ENCODE results near the gene AMHR2. TPM values are rescaled to one million over a fixed set of nuclear protein-coding genes. Genes with fewer than 3 reads are reported as not detected.
"Not testable (repeated sequence)": the region's sequence is repeated elsewhere in the genome, so short reads cannot be mapped to it uniquely, and the experiment has no call there.

Gene AMHR2
- total and polyA plus RNA-seq, 2 donors from 2014 or later, result not detected

- intact Hi-C loops (cut with DNase I), result no loop called here
- Histone ChIP-seq H3K27me3 (ENCODE audit: control insufficient read depth, insufficient read depth, low read length) (no peaks in the 10 kb centered on the region), H3K9ac (ENCODE audit: low read length in 3 of 3) (no peak overlapping the region), H3K27ac (ENCODE audit: low read depth in 2 of 2, low read length in 2 of 2) (no peak overlapping the region), H3K4me3 (ENCODE audit: low read length in 3 of 3) (no peak overlapping the region), H3K9me3 (ENCODE audit: control insufficient read depth in 2 of 3, insufficient read depth in 1 of 3, low read length in 3 of 3) (no peaks in the 10 kb centered on the region), H3K4me1 (ENCODE audit: control insufficient read depth in 2 of 3, insufficient read depth in 2 of 3, low read depth in 1 of 3, low read length in 3 of 3) (peaks cover 2 to 5% (median 4%) of the 10 kb centered on the region in 3 donors), H3K36me3 (ENCODE audit: control insufficient read depth in 2 of 3, insufficient read depth in 3 of 3, low read length in 3 of 3) (peaks cover 0 to 2% (median 0%) of the 10 kb centered on the region in 3 donors)
- FAIRE-seq (no peak), DNase-seq (no peak)
- no peak for TF ChIP-seq CTCF (IDR thresholded peaks at IDR 0.05; ENCODE audit: borderline replicate concordance, extremely low read depth, insufficient read depth)
These were observed 5.4 kb upstream of the AMHR2 start for GRCh38 chr12:53418221-53418620.

GRCh38 chr12:53419756-53420155 lies 3.9 kb upstream of the AMHR2 start:
- Histone ChIP-seq H3K36me3 (ENCODE audit: control insufficient read depth in 2 of 3, insufficient read depth in 3 of 3, low read length in 3 of 3) (no peaks in the 10 kb centered on the region), H3K9me3 (ENCODE audit: control insufficient read depth in 2 of 3, insufficient read depth in 1 of 3, low read length in 3 of 3) (no peaks in the 10 kb centered on the region), H3K4me1 (ENCODE audit: control insufficient read depth in 2 of 3, insufficient read depth in 2 of 3, low read depth in 1 of 3, low read length in 3 of 3) (peaks cover 0 to 5% (median 2%) of the 10 kb centered on the region in 3 donors), H3K27ac (ENCODE audit: low read depth in 2 of 2, low read length in 2 of 2) (no peak overlapping the region), H3K4me3 (ENCODE audit: low read length in 3 of 3) (no peak overlapping the region), H3K9ac (ENCODE audit: low read length in 3 of 3) (no peak overlapping the region), H3K27me3 (ENCODE audit: control insufficient read depth, insufficient read depth, low read length) (no peaks in the 10 kb centered on the region)
- DNase-seq, result no peak
- TF ChIP-seq CTCF (IDR thresholded peaks at IDR 0.05; ENCODE audit: borderline replicate concordance, extremely low read depth, insufficient read depth), result no peak
- intact Hi-C loops (cut with DNase I), result loop anchor here (10.0 kb wide), 1 partner anchor 65 kb away; no protein-coding TSS in a partner anchor
- no peak for FAIRE-seq

GRCh38 chr12:53422247-53422646 lies 1.4 kb upstream of the AMHR2 start:
- H3K4me3 ChIP-seq (ENCODE audit: low read length in 3 of 3); H3K9me3 ChIP-seq (ENCODE audit: control insufficient read depth in 2 of 3, insufficient read depth in 1 of 3, low read length in 3 of 3); H3K27ac ChIP-seq (ENCODE audit: low read depth in 2 of 2, low read length in 2 of 2); H3K27me3 ChIP-seq (ENCODE audit: control insufficient read depth, insufficient read depth, low read length); H3K36me3 ChIP-seq (ENCODE audit: control insufficient read depth in 2 of 3, insufficient read depth in 3 of 3, low read length in 3 of 3); FAIRE-seq; H3K9ac ChIP-seq (ENCODE audit: low read length in 3 of 3); H3K4me1 ChIP-seq (ENCODE audit: control insufficient read depth in 2 of 3, insufficient read depth in 2 of 3, low read depth in 1 of 3, low read length in 3 of 3): not testable (repeated sequence)
- DNase-seq, result peak in 1 of 5 donors; percentile 15
- intact Hi-C loops (cut with DNase I), result loop anchor here (10.0 kb wide), 1 partner anchor 67 kb away; no protein-coding TSS in a partner anchor

GRCh38 chr12:53424626-53425514 lies 1.2 kb downstream of the AMHR2 start:
- DNase-seq, result peak in 2 of 5 donors; percentile 48 to 53
- no peaks in the 10 kb centered on the region for H3K9me3 ChIP-seq (ENCODE audit: control insufficient read depth in 2 of 3, insufficient read depth in 1 of 3, low read length in 3 of 3)

More at GRCh38 chr12:53424626-53425514, 1.2 kb downstream of the AMHR2 start:
- H3K27me3 ChIP-seq (ENCODE audit: control insufficient read depth, insufficient read depth, low read length), result no peaks in the 10 kb centered on the region
- no peak for TF ChIP-seq CTCF (IDR thresholded peaks at IDR 0.05; ENCODE audit: borderline replicate concordance, extremely low read depth, insufficient read depth)
- H3K27ac ChIP-seq (ENCODE audit: low read depth in 2 of 2, low read length in 2 of 2), result no peak overlapping the region
- H3K36me3 ChIP-seq (ENCODE audit: control insufficient read depth in 2 of 3, insufficient read depth in 3 of 3, low read length in 3 of 3), result no peaks in the 10 kb centered on the region
- no peak overlapping the region for H3K4me3 ChIP-seq (ENCODE audit: low read length in 3 of 3)
- FAIRE-seq, result no peak
- no peak overlapping the region for H3K9ac ChIP-seq (ENCODE audit: low read length in 3 of 3)
- intact Hi-C loops (cut with DNase I), result loop anchor here (10.0 kb wide), 1 partner anchor 70 kb away; no protein-coding TSS in a partner anchor
- H3K4me1 ChIP-seq (ENCODE audit: control insufficient read depth in 2 of 3, insufficient read depth in 2 of 3, low read depth in 1 of 3, low read length in 3 of 3), result peaks cover 0 to 3% (median 2%) of the 10 kb centered on the region in 3 donors
